ENCODE data around the gene WNK2. TPM values are rescaled to one million over a fixed set of nuclear protein-coding genes. Genes with fewer than 3 reads are reported as not detected.
"Not testable (repeated sequence)": the region's sequence is repeated elsewhere in the genome, so short reads cannot be mapped to it uniquely, and the experiment has no call there.

WNK2 gene
- polyA plus RNA-seq (2013, experiment 1 of 2; ENCODE audit: insufficient read length) = 0.28 TPM
- 0.94 TPM for polyA plus RNA-seq (2013, experiment 2 of 2; ENCODE audit: insufficient read length)

DNA sequence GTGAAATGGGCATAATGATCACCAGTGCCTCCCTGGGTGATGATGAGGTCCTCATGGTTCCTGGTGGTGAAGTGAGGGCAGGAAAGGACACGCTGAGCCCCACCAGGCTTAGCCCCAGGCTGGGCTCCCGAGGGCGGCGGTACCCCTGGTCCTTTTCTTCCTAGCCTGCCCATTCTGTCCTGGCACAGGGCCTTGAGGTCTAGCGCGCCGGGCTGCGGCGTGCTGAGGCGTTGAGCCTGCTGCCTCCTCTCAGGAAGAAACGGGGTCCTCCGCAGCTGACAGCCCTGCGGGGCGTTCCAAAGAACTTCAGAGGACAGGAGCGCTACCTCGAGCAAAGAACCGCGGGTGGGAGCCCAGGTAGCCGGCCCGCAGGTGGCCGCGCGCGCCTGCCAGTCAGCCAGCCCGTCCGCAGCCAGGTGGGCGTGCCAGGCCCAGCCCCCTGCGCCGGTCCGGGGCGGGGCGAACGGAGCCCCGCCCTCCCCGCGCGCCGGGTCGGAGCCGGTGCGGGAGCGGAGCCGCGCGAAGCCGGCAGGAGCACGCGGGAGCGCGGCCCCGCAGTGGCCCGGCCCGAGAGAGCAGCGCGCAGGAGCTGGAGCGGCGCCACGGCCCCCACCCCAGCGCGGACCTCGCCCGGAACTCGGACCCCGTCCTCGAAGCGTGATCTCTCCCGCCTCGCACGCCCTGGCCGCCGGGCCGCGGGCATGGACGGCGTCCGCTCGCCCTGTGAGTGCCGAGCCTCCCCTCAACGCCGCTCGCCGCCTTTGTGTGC is at the start of gene WNK2:
TSS of gene WNK2 (plus strand) at position 477 of the 769 bp plus-strand sequence. CDS start 791 bp downstream, outside the sequence.
- peak; percentile 30 for DNase-seq

DNA sequence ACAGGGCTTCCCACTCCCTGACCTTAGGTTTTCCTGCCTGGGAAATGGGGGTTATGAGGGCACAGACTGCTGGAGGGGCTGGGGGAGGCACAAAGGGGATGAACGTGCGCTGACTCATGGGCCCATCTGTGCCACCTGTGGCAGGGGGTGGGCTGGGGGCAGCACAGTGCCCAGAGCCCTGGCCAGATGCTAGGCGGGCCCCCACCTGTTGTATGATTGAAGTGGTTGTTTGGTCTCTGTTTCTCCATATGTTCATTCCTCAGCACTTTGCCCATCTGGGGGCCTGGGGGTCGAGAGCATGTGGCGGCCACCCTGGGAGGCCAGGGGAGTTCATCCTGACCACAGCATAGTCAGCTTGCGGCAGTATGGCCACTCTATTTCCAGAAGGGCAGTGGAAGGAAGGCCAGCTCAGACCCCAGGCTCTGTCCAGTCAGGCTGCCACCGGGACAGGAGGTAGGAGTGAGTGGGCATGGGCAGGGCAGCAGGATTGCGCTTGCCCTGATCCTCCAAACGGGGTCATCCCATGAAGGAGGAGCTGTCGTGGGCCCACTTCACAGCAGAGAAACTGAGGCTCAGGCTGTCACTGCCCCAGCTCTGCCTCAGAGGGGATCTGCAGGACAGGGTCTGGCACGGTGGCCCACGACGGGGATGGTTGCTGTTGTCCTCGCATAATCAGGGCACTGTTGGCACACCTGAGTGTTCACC is 49.0 kb upstream of the WNK2 start:
- no peak for DNase-seq

DNA sequence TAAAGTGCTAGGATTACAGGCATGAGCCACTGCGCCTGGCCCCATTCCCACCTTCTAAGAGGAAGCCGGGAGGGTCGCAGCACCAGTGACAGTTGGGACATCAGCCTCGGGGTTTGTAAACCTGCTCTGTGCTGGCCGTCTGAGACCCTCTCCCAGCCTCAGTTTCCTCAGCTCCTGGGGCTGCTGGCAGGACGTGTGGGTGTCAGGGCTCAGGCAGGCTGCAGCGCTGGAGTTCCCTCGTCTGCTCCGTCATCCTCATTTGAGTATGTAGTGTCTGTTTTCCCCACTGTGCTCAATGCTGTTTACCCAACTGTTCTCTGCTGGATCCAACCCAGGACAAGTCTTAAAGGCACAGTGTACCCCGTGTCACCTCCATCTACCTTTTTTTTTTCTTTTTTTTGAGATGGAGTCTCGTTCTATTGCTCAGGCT is 47.9 kb upstream of the WNK2 start:
- DNase-seq = no peak

DNA sequence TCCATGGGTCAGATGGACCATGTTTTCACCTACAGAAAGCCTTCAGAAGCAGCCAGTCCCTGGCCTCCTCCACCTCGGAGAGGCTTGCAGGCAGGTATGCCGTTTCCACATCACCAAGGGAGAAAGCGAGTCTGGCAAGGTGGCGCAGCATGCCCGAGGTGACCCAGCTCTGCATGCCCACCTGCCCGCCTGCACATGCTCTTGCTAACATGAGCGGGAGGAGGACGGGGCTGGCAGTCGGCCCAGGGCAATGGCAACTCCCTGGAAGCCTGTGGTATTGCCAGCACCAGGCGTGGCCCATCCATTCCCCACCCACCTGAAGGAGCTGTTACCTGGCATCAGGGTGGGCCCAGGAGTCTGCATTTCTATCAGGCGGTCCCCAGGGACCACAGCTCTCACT is 46.6 kb upstream of the WNK2 start:
- DNase-seq = no peak

DNA sequence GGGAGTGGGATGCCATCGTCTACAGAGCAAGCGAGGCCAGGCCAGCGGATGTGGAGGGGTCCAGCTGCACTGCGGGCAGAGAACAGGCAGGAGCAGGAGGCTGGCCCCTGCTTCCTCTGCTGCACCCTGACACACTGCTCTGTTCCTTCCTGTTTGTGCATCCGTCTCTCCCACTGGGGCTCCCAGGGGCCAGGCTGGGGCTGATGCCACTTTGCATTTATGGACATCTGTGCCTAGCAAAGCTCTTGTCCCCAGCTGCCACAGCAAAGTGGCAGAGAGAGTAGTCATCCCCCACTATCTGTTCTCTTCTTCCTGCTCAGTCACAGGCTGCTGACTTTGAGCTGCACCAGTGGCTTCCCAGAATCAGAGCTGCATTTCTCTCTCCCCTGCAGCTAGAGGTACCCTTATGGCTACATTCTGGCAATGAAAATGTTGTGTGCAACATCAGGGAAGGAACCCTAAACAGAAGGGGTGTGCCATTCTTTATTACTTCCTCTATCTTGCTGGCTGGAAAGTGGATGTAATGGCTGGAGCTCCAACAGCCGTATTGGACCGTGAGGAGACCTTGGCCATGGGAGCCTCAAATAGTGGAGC is 45.7 kb upstream of the WNK2 start:
- DNase-seq = no peak

DNA sequence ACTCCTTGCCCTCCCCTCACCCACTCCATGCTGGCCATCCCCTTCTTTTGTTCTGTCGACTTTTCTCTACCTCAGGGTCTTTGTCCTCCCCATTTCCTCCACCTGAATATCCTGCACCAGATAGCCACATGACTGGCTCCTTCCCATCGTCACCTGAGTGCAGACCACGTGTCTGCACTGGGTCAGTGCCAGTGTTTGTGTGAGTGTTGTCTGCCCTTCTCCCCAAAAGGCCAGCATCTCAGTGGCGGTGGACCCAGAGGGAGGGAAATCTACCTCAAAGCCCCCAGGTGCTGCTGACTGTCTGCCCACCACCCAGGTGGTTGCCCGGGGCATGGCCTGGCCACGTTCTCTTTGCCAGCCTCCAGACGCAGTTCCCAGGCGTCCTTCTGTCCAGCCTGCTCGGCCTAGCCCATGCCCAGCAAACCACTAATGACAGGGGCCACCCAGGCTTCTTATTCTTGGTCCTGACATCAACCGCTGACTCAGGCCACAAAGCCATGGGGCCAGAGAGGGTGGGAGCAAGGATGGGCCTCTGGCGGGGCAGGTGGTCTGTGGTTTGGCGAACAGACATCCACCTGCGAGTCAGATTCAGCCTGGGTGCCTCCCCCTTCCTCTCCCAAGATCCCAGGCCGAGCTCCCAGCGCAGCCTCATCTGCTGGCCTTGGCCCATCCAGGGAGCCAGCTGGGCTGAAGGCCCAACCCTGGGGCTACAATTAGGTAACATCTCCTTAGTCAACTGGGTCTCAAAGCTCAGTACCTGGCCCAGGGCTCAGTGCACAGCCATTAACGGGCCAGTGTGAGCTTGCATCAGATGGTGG is 44.4 kb upstream of the WNK2 start:
- DNase-seq = no peak

DNA sequence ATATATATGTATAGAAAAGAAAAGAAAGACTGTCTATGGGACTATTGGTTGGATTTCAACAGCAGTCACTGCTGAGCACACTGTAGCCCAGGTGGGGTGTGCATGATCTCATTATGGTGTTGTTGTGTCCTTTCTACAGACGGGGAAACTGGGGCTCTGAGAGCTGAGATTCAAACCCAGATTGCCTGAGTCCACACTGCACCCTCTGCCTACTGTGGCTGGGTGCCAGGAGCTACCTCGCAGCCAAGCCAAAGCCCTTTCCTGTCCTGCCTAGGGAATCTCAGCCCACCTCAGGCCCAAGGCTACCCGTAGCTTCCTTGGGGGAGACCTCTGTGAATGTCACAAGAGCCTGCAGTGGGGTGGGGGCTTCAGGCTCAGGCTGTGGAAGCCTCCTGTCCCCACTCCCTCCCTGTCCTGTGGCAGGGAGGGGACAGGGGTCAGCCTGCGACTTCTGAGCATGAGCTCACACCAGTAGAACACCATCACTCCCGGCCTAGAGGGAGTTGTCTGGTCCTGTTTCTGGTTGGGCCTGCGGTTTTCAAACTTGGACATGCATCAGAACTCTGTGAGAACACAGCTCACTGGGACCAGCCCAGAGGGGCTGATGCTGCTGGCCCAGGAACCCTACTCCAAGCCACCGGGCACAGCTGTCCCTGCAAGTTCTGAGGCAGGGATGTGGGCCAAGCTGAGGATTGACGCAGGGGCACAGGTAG is 42.0 kb upstream of the WNK2 start:
- no peak for DNase-seq

DNA sequence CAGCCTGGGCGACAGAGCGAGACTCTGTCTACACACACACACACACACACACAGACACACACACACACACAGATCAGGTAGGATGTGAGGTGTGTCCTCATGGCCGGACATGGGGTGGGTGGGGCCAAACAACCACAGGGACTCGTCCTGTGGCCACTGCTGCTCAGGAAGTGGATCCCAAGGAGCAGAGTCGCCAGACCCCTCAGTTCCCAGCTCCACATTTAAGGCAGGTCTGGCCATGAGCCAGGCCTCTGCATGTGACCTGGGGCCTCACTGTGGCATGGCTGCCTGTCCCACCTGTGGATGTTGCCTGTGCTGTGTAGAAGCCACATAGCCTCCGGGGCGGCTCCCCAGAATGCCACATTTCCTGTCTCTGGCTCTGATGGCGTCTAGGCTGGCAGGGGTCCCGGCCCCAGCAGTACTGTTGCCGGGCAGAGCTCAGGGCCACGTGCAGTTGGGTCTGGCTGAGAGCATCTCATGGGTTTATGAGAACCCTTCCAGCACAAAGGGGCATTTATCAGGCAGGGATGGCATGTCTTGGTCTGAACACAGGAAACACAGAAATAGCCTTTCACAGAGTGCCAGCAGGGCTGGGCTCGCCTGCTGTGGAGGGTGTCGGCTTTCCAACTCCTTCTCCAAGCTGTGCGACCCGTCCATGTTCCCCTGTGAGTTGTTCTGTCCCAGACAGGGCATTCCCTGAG is 40.0 kb upstream of the WNK2 start:
- no peak for DNase-seq

DNA sequence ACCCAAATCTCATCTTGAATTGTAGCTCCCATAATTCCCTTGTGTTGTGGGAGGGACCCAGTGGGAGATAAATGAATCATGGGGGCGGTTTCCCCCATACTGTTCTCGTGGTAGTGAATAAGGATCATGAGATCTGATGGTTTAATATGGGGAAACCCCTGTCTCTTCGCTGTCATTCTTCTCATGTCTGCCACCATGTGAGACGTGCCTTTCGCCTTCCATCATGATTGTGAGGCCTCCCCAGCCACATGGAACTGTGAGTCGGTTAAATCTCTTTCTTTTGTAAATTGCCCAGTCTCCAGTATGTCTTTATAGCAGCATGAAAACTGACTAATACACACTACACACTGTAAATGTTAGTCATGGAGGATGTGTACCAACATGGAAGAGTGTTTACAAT is 37.2 kb upstream of the WNK2 start:
- not testable (repeated sequence) for DNase-seq

DNA sequence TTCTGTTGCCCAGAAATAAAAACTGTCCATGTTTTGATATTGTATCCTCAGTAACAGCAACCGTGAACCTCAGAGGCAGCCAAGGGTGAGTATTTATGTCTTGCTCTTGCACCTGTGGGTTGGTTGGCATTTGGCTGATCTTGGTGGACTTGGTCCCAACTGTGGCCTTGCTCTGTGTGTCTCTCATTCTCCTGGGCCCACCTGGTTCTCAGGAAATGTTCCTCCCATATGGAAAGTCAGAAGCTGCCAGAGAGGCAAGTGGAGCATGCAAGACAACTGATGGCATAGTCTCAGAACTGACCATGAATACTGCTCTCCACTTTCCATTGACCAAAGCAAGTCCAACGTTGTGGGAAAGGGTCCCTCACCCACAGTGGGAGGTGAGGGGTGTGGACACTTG is 36.3 kb upstream of the WNK2 start:
- no peak for DNase-seq

DNA sequence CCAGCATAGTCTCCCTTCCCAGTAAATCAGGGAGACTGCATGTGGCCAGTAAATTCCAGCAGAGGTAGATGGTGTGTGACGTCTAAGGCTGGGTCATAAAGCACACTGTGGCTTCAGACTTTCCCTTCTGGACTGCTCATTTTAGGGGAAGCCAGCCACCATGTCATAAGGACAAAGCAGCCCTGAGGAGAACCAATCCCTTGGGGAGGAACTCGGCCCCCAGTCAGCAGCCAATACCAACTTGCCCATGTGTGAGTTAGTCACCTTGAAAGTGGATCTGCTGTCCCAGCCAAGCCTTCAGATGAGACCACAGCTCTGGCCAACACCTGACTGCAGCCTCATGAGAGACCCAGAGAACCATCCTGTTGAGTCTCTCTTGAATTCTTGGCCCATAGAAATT is 35.2 kb upstream of the WNK2 start:
- no peak for DNase-seq

DNA sequence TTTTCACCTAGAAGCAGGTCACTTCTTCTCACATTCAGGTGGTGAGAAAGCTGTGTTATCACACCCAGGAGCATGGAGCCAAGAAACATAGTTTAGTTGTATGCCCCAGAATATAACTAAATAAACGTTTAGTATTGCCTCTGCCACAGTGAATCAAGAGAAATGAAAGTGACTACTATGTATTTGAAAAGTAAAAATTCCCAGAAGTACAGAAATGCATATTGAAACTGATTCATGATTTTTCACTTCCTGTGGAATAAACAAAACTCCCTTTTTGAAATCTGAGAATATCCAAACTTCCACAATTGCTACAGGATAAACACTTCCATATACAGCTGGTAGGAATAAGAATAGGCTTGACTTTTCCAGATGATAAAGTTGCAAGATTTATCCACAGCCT is 34.6 kb upstream of the WNK2 start:
- no peak for DNase-seq

DNA sequence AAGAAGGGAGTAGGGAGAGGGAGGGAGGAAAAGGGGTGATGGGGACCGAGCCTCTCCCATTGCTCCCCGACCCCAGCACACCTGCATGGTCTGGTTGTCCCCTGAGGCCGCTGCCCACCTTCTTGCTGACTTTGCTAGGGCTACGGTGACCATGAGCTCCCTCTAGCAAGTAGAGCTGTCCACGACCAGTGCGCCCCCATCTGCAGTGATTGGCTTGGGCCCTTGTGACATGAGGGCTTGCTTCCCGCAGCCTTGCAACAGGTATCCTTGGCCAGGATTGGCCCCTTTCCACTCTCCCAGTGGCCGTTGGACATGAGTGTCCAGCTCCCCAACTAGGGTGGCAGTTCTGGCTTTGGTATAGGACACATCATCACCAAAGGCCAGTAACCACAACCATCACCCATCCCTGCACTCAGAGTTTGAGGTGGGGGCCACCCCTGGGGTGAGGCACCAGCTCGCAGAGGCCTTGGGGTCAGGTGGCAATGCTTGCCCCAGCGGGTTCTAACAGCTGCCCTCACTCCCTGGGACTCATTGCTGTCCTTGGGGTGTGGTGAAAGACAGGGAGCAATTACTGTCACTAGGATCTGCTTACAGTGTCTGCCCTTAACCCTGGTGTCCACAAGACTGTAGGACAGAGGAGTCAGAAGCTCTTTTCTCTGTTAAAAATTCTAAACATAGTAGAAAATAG is 32.7 kb upstream of the WNK2 start:
- no peak for DNase-seq

DNA sequence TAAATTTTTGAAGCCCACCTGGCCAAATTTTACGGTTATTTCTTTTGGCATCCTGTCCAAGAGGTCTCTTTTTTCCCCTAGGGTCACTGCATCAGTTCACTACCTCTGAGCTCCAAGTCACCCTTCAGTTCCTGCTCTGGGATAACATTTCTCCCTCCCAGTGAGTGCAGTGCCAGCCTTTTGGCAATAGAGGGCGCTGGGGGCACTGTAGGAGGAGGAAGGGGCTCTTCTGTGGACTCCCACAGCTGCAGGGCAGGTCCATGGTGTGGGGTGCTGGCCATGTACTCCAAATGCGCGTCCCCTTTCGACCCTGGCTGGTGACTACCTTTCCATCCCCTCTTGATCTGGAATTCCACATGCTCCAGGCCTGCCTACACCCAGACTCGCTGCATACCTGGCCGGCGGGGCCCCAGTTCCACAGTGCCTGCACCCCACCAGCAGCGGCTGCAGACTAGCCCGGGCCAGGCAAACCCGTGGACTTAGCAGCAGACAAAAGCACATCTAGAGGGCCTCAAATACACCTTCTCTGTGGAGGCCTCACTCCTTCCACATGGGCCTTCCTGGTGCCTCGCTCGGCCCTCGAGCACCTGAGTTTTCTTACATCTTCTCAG is 29.5 kb upstream of the WNK2 start:
- DNase-seq = peak; percentile 16

DNA sequence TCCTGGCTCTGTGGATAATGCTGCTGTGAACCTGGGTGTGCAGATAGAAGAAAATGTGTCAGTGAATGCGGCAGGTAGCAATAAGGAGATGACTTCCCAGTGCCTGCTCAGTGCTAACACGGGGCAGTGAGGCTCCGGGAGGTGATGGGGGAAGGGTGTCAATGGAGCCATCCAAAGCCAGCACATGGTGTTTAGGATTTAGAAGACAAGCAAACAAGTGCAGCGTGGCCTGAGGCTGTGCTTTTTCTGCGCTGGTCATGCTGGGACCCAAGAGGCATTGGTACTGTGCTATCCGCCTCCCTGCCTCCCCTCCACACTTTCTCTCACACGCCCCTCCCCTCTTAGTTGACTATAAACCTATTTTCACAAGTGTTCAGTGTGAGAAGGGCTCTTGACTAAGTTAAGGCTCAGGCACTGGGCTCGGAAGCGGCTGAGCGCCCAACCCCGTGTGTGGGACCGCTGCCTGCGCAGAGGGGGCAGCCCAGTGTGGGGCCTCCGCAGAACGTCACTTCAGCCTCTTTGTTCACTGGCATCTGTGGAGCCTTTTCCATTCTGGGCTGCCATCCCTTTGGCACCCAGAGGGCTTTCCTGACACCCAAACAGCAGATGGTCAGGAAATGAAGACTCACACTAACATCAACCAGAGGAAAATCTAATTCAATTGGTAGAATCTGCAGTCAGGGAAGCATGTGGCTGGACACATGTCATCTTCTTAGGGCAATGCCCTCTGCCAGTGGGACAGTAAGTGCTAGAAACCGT is 28.0 kb upstream of the WNK2 start:
- DNase-seq = no peak

DNA sequence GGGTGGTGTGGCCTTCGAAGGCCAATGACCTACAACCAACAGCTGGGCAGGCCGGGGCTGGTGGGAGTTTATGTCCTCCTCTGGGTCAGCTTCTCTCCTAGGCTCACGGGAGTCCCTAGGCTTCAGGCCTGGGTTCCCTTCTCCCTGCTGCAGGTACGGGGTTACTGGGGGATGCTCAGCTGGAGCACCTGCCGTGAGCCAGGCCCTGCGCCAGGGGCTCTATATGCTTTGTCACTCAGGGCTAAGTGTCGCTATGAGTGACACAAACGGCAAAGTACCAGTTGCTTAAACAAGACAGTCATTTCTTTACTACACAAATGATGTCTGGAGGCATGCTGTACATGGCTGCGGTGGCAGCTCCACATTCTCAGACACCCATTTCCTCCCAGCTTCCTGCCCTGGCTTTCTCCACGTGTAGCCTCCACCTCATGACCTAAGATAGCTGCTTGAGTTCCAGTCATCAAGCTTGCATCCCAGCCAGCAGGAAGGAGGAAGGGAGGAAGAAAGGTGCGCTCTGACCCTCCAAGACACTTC is 27.4 kb upstream of the WNK2 start:
- DNase-seq = no peak

DNA sequence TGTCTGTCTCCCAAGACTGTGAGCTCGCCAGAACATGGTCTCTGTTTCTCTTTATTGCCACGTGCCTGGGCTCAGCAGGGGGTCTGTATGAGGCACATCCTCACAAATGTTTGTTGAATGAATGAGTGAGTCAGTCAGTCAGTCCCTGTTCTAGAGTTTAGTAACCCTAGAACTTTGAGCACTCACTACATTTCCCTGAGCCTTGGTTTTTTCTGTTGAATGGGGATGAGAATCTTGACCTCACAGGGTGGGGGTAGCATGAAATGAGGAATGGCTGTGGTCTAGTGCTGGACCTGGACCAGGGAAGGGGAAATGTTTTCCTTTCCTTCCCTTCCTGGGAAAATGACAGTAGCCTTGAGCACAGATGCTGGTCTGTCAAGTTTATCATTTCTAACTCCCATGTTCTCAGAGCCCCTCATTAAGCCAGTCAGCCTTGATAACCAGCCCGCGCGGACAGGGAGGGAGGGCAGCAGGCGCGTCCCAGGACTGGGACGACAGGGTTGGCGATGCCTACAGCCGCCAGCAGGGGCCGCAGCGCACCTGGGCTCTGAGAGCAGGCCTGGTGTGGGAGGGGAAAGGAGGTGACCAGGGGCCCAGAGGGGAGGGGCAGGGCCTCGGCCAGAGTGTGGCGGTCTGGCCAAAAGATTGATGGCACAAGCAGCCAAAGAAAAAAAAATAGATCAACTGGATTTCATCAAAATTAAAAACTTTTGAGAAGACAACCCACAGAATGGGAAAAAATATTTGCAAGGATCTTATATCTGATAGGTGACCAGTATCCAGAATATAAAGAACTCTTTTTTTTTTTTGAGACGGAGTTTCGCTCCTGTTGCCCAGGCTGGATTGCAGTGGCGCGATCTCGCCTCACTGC is 24.1 kb upstream of the WNK2 start:
- DNase-seq = peak; percentile 87
